Breast epithelium (tissue), 3 donors: ENCODE measurements around the gene ATG7.

ENCODE experiments used
- CTCF ChIP-seq, 3 donors: fragments of 450-650 bp; IDR thresholded peaks; one replicate each; pipeline ENCODE4 v1.5.1; 2016 to 2017; ENCODE audit warnings: antibody characterized with exemption in 3 of 3, mild to moderate bottlenecking in 3 of 3, moderate library complexity in 3 of 3
- POLR2A ChIP-seq: fragments of 450-650 bp; IDR thresholded peaks from one replicate; pipeline ENCODE4 v1.6.1; 2016; ENCODE audit warnings: antibody characterized with exemption, mild to moderate bottlenecking, moderate library complexity

- no peak for TF ChIP-seq POLR2A
- TF ChIP-seq CTCF (IDR thresholded peaks at IDR 0.05) = no peak
These were observed 315.6 kb downstream of the ATG7 start for GRCh38 chr3:11587766-11588165.
